ELF-1 (cell line): Measurements from ENCODE around the gene SMS.

Source experiments
- DNase-seq: peaks from one replicate; pipeline ENCODE4 v3.0.0-alpha.2; 2016; ENCODE audit warnings: low read depth, low spot score

Gene SMS

GRCh38 chrX:21940356-21940829 is at the start of gene SMS:
TSS of gene SMS (plus strand) at chrX:21940709. CDS start at chrX:21940825, 116 bp downstream.
- peak; percentile 74 for DNase-seq

GRCh38 chrX:21905313-21905712 is 35.2 kb upstream of the SMS start:
- DNase-seq, result peak; percentile 13

- no peak for DNase-seq
Observed at GRCh38 chrX:21905953-21906352, 34.6 kb upstream of the SMS start.

GRCh38 chrX:21907260-21907659 is 33.2 kb upstream of the SMS start:
- no peak for DNase-seq

- no peak for DNase-seq
Observed at GRCh38 chrX:21911481-21911880, 29.0 kb upstream of the SMS start.

GRCh38 chrX:21912220-21912619 is 28.3 kb upstream of the SMS start:
- DNase-seq, result no peak

- no peak for DNase-seq
Observed at GRCh38 chrX:21912989-21913388, 27.5 kb upstream of the SMS start.

GRCh38 chrX:21926116-21926515 is 14.4 kb upstream of the SMS start:
- DNase-seq, result no peak

- DNase-seq, result no peak
Observed at GRCh38 chrX:21926527-21927278, 13.8 kb upstream of the SMS start.

- no peak for DNase-seq
Observed at GRCh38 chrX:21929209-21929608, 11.3 kb upstream of the SMS start.

- no peak for DNase-seq
Observed at GRCh38 chrX:21930986-21931385, 9.5 kb upstream of the SMS start.

- no peak for DNase-seq
Observed at GRCh38 chrX:21932292-21933002, 8.1 kb upstream of the SMS start.

- DNase-seq, result no peak
Observed at GRCh38 chrX:21933077-21933476, 7.4 kb upstream of the SMS start.

- peak; percentile 57 for DNase-seq
Observed at GRCh38 chrX:21934414-21934813, 6.1 kb upstream of the SMS start.

GRCh38 chrX:21939906-21940305 is 603 bp upstream of the SMS start:
- no peak for DNase-seq

- DNase-seq, result peak; percentile 52
Observed at GRCh38 chrX:21943460-21944135, 3.1 kb downstream of the SMS start.

- peak; percentile 56 for DNase-seq
Observed at GRCh38 chrX:21944136-21944615, 3.7 kb downstream of the SMS start.

- DNase-seq, result peak; percentile 81
Observed at GRCh38 chrX:21946925-21947641, 6.6 kb downstream of the SMS start.

- no peak for DNase-seq
Observed at GRCh38 chrX:21947671-21948070, 7.2 kb downstream of the SMS start.

GRCh38 chrX:21948897-21949578 is 8.5 kb downstream of the SMS start:
- DNase-seq, result peak; percentile 73

- DNase-seq, result no peak
Observed at GRCh38 chrX:21949689-21950088, 9.2 kb downstream of the SMS start.
